DOHH2 (cell line): Measurements from ENCODE around the gene RC3H2.

ENCODE experiments used
- H3F3A ChIP-seq: fragments of 200-600 bp; sonication (generic), shearing (Covaris generic); 2 replicates; pipeline ENCODE4 v1.6.0; 2016; ENCODE audit warnings: antibody characterized with exemption, mild to moderate bottlenecking; ENCODE audit not compliant: control insufficient read depth, insufficient read depth
- H3K27ac ChIP-seq: fragments of 200-600 bp; sonication (generic); 2 replicates; pipeline ENCODE4 v1.5.1; 2014; ENCODE audit warnings: low read depth, mild to moderate bottlenecking, low read length, moderate library complexity
- H3K27me3 ChIP-seq: fragments of 200-600 bp; sonication (generic); 2 replicates; pipeline ENCODE4 v1.6.1; 2014; ENCODE audit warnings: mild to moderate bottlenecking, low read length, mixed read lengths; ENCODE audit not compliant: control insufficient read depth
- H3K36me3 ChIP-seq: fragments of 200-600 bp; sonication (generic); 2 replicates; pipeline ENCODE4 v1.6.1; 2014; ENCODE audit warnings: mild to moderate bottlenecking, low read length, moderate library complexity, mixed read lengths; ENCODE audit not compliant: control insufficient read depth
- H3K4me1 ChIP-seq: fragments of 200-600 bp; sonication (generic); 2 replicates; pipeline ENCODE4 v1.6.1; 2014; ENCODE audit warnings: mild to moderate bottlenecking, low read length, mixed read lengths; ENCODE audit not compliant: control insufficient read depth
- H3K4me2 ChIP-seq: fragments of 200-600 bp; sonication (generic); 2 replicates; pipeline ENCODE4 v1.6.0; 2014; ENCODE audit warnings: mild to moderate bottlenecking, low read length, moderate library complexity
- H3K4me3 ChIP-seq: fragments of 200-600 bp; sonication (generic); 2 replicates; pipeline ENCODE4 v1.5.1; 2014; ENCODE audit warnings: mild to moderate bottlenecking, low read length, mixed read lengths
- H3K79me2 ChIP-seq: fragments of 200-600 bp; sonication (generic); 2 replicates; pipeline ENCODE4 v1.6.1; 2014; ENCODE audit warnings: mild to moderate bottlenecking, low read length, mixed read lengths; ENCODE audit not compliant: control insufficient read depth
- H3K9me2 ChIP-seq: fragments of 200-600 bp; sonication (generic); replicated peaks from 2 replicates; pipeline ENCODE4 v1.6.1; 2014; ENCODE audit warnings: mild to moderate bottlenecking, low read length, mixed read lengths; ENCODE audit not compliant: control insufficient read depth
- H3K9me3 ChIP-seq: fragments of 200-600 bp; sonication (generic); 2 replicates; pipeline ENCODE4 v1.6.1; 2014; ENCODE audit warnings: antibody characterized with exemption, low read length, mixed read lengths; ENCODE audit not compliant: control insufficient read depth, insufficient read depth
- H4K20me1 ChIP-seq: fragments of 200-600 bp; sonication (generic); 2 replicates; pipeline ENCODE4 v1.6.0; 2014; ENCODE audit warnings: low read depth, mild to moderate bottlenecking, antibody characterized with exemption, low read length, moderate library complexity; ENCODE audit not compliant: control insufficient read depth, insufficient read depth
- EZH2phosphoT487 ChIP-seq: fragments of 200-600 bp; sonication (generic); IDR thresholded peaks from 2 replicates; pipeline ENCODE4 v1.6.1; 2017; ENCODE audit warnings: borderline replicate concordance, mild to moderate bottlenecking, antibody characterized with exemption, low read length, moderate library complexity, mixed read lengths
- TF ChIP-seq, protein P1 (sequence below): fragments of 200-600 bp; sonication (generic); IDR thresholded peaks from one replicate; pipeline ENCODE4 v1.5.1; 2014; ENCODE audit warnings: antibody characterized with exemption, mild to moderate bottlenecking, low read depth, low read length; ENCODE audit not compliant: poor library complexity, severe bottlenecking

The RC3H2 gene

DNA sequence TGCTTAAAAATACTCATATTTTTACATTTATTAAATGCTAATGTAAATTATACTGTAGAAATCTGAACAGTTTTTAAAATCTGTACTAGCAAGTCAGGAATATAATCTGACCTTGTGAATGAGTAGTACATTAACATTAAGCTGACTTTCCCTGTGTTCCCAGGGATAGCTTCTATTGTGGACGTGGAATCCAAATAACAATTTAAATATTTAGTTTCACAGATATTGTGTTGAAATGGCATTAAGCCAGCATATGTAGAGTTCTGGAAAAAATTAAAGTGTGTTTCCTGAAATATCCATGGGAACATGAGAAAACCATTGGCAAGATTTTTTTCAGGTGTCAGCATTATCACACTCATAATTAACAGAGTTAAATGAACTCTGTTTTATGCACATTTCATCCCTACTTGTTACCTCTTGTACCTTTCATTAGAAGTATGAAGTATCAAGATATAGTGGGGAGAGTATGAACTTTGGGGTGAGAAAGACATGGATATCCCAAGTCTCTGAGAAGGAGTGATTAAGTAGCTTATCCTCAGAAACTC is 41.4 kb upstream of the RC3H2 start:
- Histone ChIP-seq H3K36me3 (peaks cover 14% of the 10 kb centered on the region), H3K79me2 (peaks cover 96% of the 10 kb centered on the region), H3F3A (no peaks in the 10 kb centered on the region), H4K20me1 (peaks cover 7% of the 10 kb centered on the region; the same call in 1 of the 2 replicates), H3K4me1 (peaks cover 13% of the 10 kb centered on the region), H3K27me3 (no peaks in the 10 kb centered on the region), H3K9me3 (no peaks in the 10 kb centered on the region), H3K9me2 (no peaks in the 10 kb centered on the region), H3K4me3 (no peak overlapping the region), H3K27ac (no peak overlapping the region), H3K4me2 (no peak overlapping the region)
- TF ChIP-seq EZH2phosphoT487: no peak
- TF ChIP-seq, protein P1, sequence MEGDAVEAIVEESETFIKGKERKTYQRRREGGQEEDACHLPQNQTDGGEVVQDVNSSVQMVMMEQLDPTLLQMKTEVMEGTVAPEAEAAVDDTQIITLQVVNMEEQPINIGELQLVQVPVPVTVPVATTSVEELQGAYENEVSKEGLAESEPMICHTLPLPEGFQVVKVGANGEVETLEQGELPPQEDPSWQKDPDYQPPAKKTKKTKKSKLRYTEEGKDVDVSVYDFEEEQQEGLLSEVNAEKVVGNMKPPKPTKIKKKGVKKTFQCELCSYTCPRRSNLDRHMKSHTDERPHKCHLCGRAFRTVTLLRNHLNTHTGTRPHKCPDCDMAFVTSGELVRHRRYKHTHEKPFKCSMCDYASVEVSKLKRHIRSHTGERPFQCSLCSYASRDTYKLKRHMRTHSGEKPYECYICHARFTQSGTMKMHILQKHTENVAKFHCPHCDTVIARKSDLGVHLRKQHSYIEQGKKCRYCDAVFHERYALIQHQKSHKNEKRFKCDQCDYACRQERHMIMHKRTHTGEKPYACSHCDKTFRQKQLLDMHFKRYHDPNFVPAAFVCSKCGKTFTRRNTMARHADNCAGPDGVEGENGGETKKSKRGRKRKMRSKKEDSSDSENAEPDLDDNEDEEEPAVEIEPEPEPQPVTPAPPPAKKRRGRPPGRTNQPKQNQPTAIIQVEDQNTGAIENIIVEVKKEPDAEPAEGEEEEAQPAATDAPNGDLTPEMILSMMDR: no peak

DNA sequence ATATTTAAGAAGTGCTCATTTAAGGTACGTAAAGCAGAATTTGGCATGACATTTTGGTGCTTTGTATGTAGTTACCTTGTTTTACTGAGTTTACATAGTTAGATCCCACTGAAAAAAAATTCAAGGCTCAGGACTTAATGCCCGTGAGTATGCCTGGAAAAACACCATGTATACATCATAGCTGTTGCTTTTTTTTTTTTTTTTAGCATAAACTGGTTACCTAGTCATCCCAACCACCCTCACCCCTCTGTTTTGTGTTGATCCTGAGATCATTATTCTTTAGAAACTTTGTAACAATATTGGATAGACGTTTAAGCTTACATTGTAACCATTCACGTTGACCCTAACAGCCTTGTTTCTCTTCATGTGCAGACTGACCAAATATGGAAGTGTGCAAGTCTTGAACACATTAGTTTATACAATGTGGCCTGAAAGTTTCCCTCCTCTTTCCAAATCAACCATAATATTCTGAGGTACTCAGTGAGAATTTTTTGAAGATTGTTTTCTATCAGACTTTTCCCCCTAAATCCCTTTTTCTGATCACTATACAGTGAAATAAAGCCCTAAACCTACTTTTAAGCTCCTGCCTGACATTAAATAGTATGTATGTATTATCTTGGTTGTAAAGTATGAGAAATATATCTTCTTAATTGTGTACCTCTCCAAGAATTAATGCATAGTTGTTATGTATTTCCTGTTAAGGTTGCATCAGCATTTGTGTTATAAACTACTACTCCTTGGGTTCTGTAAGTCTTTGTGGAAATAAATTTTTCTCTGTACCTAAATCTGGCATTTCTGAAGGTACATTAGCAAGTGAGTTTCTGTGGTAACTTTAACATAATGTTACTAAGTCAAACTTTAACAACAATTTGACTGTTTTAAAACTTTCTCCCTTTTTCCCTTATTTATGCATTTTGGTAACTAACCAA is 40.1 kb upstream of the RC3H2 start:
- Histone ChIP-seq H3K79me2 (peaks cover 90% of the 10 kb centered on the region), H3K9me3 (no peaks in the 10 kb centered on the region), H3K4me3 (no peak overlapping the region), H4K20me1 (peaks cover 10% of the 10 kb centered on the region; the same call in 1 of the 2 replicates), H3K27me3 (no peaks in the 10 kb centered on the region), H3K4me2 (no peak overlapping the region), H3K27ac (no peak overlapping the region), H3K4me1 (peaks cover 18% of the 10 kb centered on the region), H3K9me2 (no peaks in the 10 kb centered on the region), H3K36me3 (peaks cover 17% of the 10 kb centered on the region), H3F3A (no peaks in the 10 kb centered on the region)
- no peak for TF ChIP-seq EZH2phosphoT487
- TF ChIP-seq, protein P1: no peak

DNA sequence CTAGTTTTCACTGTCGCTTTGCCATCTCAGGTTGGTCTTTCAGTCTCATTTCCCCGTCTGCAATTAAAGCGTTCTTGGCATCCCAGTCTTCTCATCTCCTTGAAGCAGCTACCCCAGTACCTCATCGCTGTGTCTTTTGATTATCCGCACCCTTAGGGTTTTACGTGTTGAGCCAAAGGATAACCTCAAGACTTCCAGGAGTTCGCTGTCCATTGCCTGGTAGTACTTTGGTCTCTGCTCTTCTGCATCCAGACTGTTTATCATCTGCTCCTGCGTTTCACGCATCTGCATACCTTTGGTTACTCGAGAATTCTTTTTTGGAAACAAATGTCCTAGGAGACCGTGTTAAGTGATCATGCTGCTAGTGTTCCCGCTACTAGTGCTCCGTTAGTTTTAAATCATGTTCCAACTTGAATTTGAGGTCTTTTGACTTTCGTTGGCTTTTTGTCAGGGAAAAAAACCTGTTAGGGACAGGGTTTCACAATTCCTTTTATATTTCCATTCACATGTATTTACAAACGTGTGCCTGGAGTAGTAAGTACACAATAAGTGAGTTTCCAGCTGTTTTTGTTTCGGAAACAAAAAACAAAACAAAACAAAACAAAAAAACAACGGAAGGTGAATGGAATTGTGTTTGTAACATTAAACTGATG is 36.5 kb upstream of the RC3H2 start:
- Histone ChIP-seq H3K79me2 (peaks cover 57% of the 10 kb centered on the region), H3K36me3 (peaks cover 35% of the 10 kb centered on the region), H4K20me1 (peaks cover 10% of the 10 kb centered on the region; the same call in 1 of the 2 replicates), H3K4me3 (peak overlapping the region; percentile 81), H3K9me3 (no peaks in the 10 kb centered on the region), H3K27me3 (no peaks in the 10 kb centered on the region), H3K9me2 (no peaks in the 10 kb centered on the region), H3K27ac (peak overlapping the region; percentile 29), H3K4me1 (peaks cover 26% of the 10 kb centered on the region), H3F3A (peaks cover 8% of the 10 kb centered on the region; the same call in 1 of the 2 replicates), H3K4me2 (peak overlapping the region; percentile 94)
- TF ChIP-seq, protein P1: no peak
- no peak for TF ChIP-seq EZH2phosphoT487
